ENCODE data around the gene HS2ST1. TPM values are rescaled to one million over a fixed set of nuclear protein-coding genes. Genes with fewer than 3 reads are reported as not detected.

Gene HS2ST1
- total RNA-seq, 6 experiments from 2014 or later, result 23.8 to 26.8 (median 24.8) TPM

GRCh38 chr1:87106867-87107266 lies 192.4 kb downstream of the HS2ST1 start:
- no peak for TF ChIP-seq CTCF (IDR thresholded peaks at IDR 0.05)
- peaks cover 29% of the 10 kb centered on the region for H3K4me1 Mint-ChIP-seq (ENCODE audit: low read depth)
- H3K36me3 Mint-ChIP-seq (ENCODE audit: low read depth), result no peaks in the 10 kb centered on the region
- H3K9me3 Mint-ChIP-seq, result no peaks in the 10 kb centered on the region
- no peaks in the 10 kb centered on the region for H3K27me3 Mint-ChIP-seq (ENCODE audit: insufficient read depth)
- no peak overlapping the region for H3K4me3 Mint-ChIP-seq
- no peak overlapping the region for H3K27ac Mint-ChIP-seq
- no peak for DNase-seq

GRCh38 chr1:87108228-87108627 lies 193.8 kb downstream of the HS2ST1 start:
- no peak overlapping the region for H3K4me3 Mint-ChIP-seq
- no peak for DNase-seq
- TF ChIP-seq CTCF (IDR thresholded peaks at IDR 0.05), result no peak
- no peak overlapping the region for H3K27ac Mint-ChIP-seq
- H3K9me3 Mint-ChIP-seq, result no peaks in the 10 kb centered on the region
- H3K4me1 Mint-ChIP-seq (ENCODE audit: low read depth), result peaks cover 37% of the 10 kb centered on the region
- H3K36me3 Mint-ChIP-seq (ENCODE audit: low read depth), result no peaks in the 10 kb centered on the region
- H3K27me3 Mint-ChIP-seq (ENCODE audit: insufficient read depth), result no peaks in the 10 kb centered on the region

- Mint-ChIP-seq H3K4me3 (no peak overlapping the region), H3K9me3 (no peaks in the 10 kb centered on the region), H3K4me1 (ENCODE audit: low read depth) (peaks cover 39% of the 10 kb centered on the region), H3K36me3 (ENCODE audit: low read depth) (no peaks in the 10 kb centered on the region), H3K27me3 (ENCODE audit: insufficient read depth) (no peaks in the 10 kb centered on the region), H3K27ac (no peak overlapping the region)
- DNase-seq, result no peak
- no peak for TF ChIP-seq CTCF (IDR thresholded peaks at IDR 0.05)
Measured at GRCh38 chr1:87108814-87109411, 194.5 kb downstream of the HS2ST1 start.

- TF ChIP-seq CTCF (IDR thresholded peaks at IDR 0.05), result no peak
- Mint-ChIP-seq H3K27me3 (ENCODE audit: insufficient read depth) (no peaks in the 10 kb centered on the region), H3K27ac (no peak overlapping the region), H3K4me1 (ENCODE audit: low read depth) (peaks cover 53% of the 10 kb centered on the region), H3K9me3 (no peaks in the 10 kb centered on the region), H3K36me3 (ENCODE audit: low read depth) (no peaks in the 10 kb centered on the region), H3K4me3 (no peak overlapping the region)
- no peak for DNase-seq
Measured at GRCh38 chr1:87111659-87112371, 197.4 kb downstream of the HS2ST1 start.

GRCh38 chr1:87113313-87113712 lies 198.9 kb downstream of the HS2ST1 start:
- peaks cover 67% of the 10 kb centered on the region for H3K4me1 Mint-ChIP-seq (ENCODE audit: low read depth)
- no peak overlapping the region for H3K4me3 Mint-ChIP-seq
- no peaks in the 10 kb centered on the region for H3K27me3 Mint-ChIP-seq (ENCODE audit: insufficient read depth)
- DNase-seq, result peak; percentile 69
- H3K27ac Mint-ChIP-seq, result peak overlapping the region; percentile 56; the same call in 1 of the 2 replicates
- no peaks in the 10 kb centered on the region for H3K9me3 Mint-ChIP-seq
- TF ChIP-seq CTCF (IDR thresholded peaks at IDR 0.05), result no peak
- no peaks in the 10 kb centered on the region for H3K36me3 Mint-ChIP-seq (ENCODE audit: low read depth)

Data from HFFc6 (cell line).